Measurements from ENCODE around the gene ANKRD52.
A peak's percentile ranks its signal among the peaks of the same experiment; 100 is the strongest.

Gene ANKRD52

DNA sequence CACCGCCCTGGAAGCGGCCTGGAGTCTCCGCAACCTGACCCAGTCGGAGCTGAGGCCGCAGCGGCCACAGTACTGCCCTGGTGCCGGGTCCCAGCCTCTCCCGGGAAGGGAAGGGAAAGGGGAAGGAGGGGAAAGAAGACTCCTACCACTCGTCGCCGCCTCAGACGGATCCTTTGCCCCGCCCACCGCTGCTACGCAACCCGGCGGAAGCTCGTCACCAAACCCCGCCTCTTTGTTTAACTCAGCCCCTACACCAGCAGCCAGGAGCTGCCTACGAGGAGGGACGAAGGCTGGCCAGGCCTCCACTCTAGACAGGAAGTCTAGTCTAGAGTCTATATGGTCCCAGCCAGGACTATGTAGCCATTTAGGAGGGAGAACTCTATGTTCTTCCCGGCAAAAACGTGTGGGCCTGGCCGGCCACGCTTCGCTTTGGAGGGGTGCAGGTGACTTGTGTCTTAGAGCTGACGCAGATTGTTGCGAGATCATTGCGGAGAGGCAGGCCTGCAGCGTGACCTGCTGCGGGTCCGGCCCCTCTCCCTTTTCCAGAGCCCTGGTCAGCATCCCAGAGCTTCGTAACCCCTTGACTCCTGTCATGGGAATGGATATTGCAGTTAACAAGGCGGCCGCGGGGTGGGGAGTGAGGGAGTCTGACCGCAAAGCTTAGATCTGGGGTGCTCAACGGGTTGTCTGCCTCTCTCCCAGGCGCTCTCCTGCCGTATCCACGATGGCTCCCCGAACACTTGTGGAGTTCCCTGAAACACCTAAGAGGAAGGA, 36.2 kb downstream of the ANKRD52 start, which contains the start of gene RNF41:
RNF41 (minus strand) TSS at position 166 of the 774 bp plus-strand sequence. CDS start 7,875 bp downstream, outside the sequence.
- peak within 1 kb of the TSS; percentile 97 for H3K4me3 ChIP-seq (ENCODE audit: low read depth, low read length)
- no peak for TF ChIP-seq CTCF (IDR thresholded peaks at IDR 0.05; ENCODE audit: borderline replicate concordance, insufficient read depth, low read depth, low read length)

- TF ChIP-seq CTCF (IDR thresholded peaks at IDR 0.05; ENCODE audit: borderline replicate concordance, insufficient read depth, low read depth, low read length), result no peak
- peak overlapping the region; percentile 97 for H3K4me3 ChIP-seq (ENCODE audit: low read depth, low read length)
Observed at GRCh38 chr12:56221232-56221756, 36.9 kb downstream of the ANKRD52 start.

- no peak for TF ChIP-seq CTCF (IDR thresholded peaks at IDR 0.05; ENCODE audit: borderline replicate concordance, insufficient read depth, low read depth, low read length)
- H3K4me3 ChIP-seq (ENCODE audit: low read depth, low read length), result peak overlapping the region; percentile 97
Observed at GRCh38 chr12:56220611-56221231, 37.5 kb downstream of the ANKRD52 start.

DNA sequence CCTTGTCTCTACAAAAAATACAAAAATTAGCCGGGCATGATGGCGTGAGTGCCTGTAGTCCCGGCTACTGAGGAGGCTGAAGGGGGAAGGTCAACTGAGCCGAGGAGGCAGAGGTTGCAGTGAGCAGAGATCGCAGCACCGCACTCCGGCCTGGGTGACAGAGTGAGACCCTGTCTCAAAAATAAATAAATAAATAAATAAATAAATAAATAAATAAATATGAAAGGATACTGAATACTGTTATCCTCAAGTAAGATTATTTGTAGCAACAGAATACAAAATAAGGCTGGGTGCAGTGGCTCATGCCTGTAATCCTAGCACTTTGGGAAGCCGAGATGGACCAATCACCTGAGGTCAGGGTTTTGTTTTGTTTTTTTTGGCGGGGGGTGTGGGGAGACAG, 38.3 kb downstream of the ANKRD52 start:
- TF ChIP-seq CTCF (IDR thresholded peaks at IDR 0.05; ENCODE audit: borderline replicate concordance, insufficient read depth, low read depth, low read length), result no peak
- H3K4me3 ChIP-seq (ENCODE audit: low read depth, low read length), result no peak overlapping the region

DNA sequence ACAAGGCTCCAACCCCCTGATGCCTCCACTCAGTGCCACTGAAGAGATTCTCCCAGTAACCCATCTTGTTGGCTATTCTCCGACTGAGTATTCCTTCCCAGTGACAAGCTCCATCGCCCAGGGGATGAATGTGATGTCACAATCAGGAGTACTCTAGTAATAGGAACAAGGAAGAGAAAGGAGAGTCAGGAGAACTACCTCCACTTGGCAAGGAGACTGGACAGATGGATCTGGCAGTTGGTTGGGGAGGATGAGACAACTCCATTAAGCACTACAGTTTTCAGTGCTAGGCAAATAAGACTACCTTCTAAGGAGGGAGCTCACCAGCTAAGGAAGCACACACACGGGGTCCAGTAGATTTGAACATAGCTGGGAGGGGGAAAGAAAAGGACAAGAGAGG, 41.7 kb downstream of the ANKRD52 start:
- H3K4me3 ChIP-seq (ENCODE audit: low read depth, low read length), result no peak overlapping the region
- no peak for TF ChIP-seq CTCF (IDR thresholded peaks at IDR 0.05; ENCODE audit: borderline replicate concordance, insufficient read depth, low read depth, low read length)

GRCh38 chr12:56213878-56214277, 44.3 kb downstream of the ANKRD52 start:
- TF ChIP-seq CTCF (IDR thresholded peaks at IDR 0.05; ENCODE audit: borderline replicate concordance, insufficient read depth, low read depth, low read length), result no peak
- no peak overlapping the region for H3K4me3 ChIP-seq (ENCODE audit: low read depth, low read length)

Measured in GM12875 (cell line).